A549 (cell line): ENCODE results near the gene BLOC1S4. TPM values are rescaled to one million over a fixed set of nuclear protein-coding genes. Genes with fewer than 3 reads are reported as not detected.

ENCODE experiments used
- ATAC-seq, 2 experiments: fragments of 200-7000 bp in 1 of 2; fragments of >200 bp in 1 of 2; cut with Nextera tagmentation in 1 of 2; cut with Tn5 transposase in 1 of 2; 3 replicates each; pipeline versions ENCODE4 v1.8.0 to v1.9.1; 2018 to 2020; ENCODE audit warnings: mild to moderate bottlenecking in 1 of 2, moderate library complexity in 1 of 2
- CTCF ChIA-PET: fragments of 300-600 bp; sonication (Branson Sonifier 250); formaldehyde crosslinking; extraction: SDS; loops from one replicate; lab custom pipeline; 2021; ENCODE audit warnings: antibody characterized with exemption, inconsistent platforms; lab: Yijun Ruan, JAX
- POLR2A ChIA-PET: fragments of 350-600 bp; formaldehyde crosslinking; extraction: SDS; loops from one replicate; lab custom pipeline; 2021; ENCODE audit warnings: antibody characterized with exemption, inconsistent platforms; lab: Yijun Ruan, JAX
- DNase-seq, 2 experiments: peaks; one replicate each; pipeline versions ENCODE4 v3.0.0 to v3.0.0-alpha.2; 2011 to 2016; ENCODE audit warnings: low read depth in 1 of 2, low spot score in 1 of 2
- FAIRE-seq: peaks from 2 replicates; lab custom pipeline; 2011; peaks lifted over from hg19 to GRCh38; lab: Jason Lieb, UNC
- H3K27ac ChIP-seq, 2 experiments: fragments of >200 bp; sonication (Bioruptor Twin); formaldehyde crosslinking; 3 replicates each; pipeline ENCODE4 v1.5.1; 2016 to 2017
- H3K4me1 ChIP-seq: fragments of >200 bp; sonication (Bioruptor Twin); formaldehyde crosslinking; 3 replicates; pipeline ENCODE4 v1.6.1; 2016
- H3K4me2 ChIP-seq: fragments of >200 bp; sonication (Bioruptor Twin); formaldehyde crosslinking; 3 replicates; pipeline ENCODE4 v1.6.1; 2016
- H3K4me3 ChIP-seq: fragments of >200 bp; sonication (Bioruptor Twin); formaldehyde crosslinking; 3 replicates; pipeline ENCODE4 v1.5.1; 2016
- H3K9me3 ChIP-seq: fragments of >200 bp; sonication (Bioruptor Twin); formaldehyde crosslinking; 3 replicates; pipeline ENCODE4 v1.6.1; 2016
- CBX2 ChIP-seq: fragments of 200-600 bp; sonication (generic); IDR thresholded peaks from 2 replicates; pipeline ENCODE4 v1.6.1; 2016; ENCODE audit warnings: low read depth, mild to moderate bottlenecking, borderline replicate concordance
- CBX8 ChIP-seq: fragments of 200-600 bp; sonication (generic); IDR thresholded peaks from 2 replicates; pipeline ENCODE4 v1.6.1; 2016
- CHD2 ChIP-seq: fragments of 150-350 bp; IDR thresholded peaks from 2 replicates; pipeline ENCODE4 v1.6.1; 2014; ENCODE audit warnings: low read length; ENCODE audit not compliant: partially characterized antibody
- EHF ChIP-seq: fragments of 250-450 bp; sonication (Bioruptor Pico); IDR thresholded peaks from 2 replicates; pipeline ENCODE4 v1.5.0; 2020; ENCODE audit warnings: mild to moderate bottlenecking
- FOSB ChIP-seq: fragments of 250-450 bp; sonication (Bioruptor Pico); IDR thresholded peaks from 2 replicates; pipeline ENCODE4 v1.5.0; 2020; ENCODE audit warnings: mild to moderate bottlenecking, moderate library complexity
- FOSL2 ChIP-seq, 2 experiments: fragments of 450-650 bp in 1 of 2; fragments of >200 bp in 1 of 2; sonication (Bioruptor Twin) in 1 of 2; formaldehyde crosslinking; IDR thresholded peaks; 2 replicates each; pipeline versions ENCODE4 v1.5.0 to v1.6.1; 2016 to 2020; ENCODE audit warnings: mild to moderate bottlenecking in 1 of 2, moderate library complexity in 1 of 2
- FOXS1 ChIP-seq: fragments of 250-450 bp; sonication (Bioruptor Pico); IDR thresholded peaks from 2 replicates; pipeline ENCODE4 v1.5.0; 2020; ENCODE audit warnings: mild to moderate bottlenecking, moderate library complexity
- GATA3 ChIP-seq: IDR thresholded peaks from 2 replicates; pipeline ENCODE4 v1.6.1; 2012; ENCODE audit warnings: borderline replicate concordance
- HEYL ChIP-seq: fragments of 250-450 bp; sonication (Bioruptor Pico); IDR thresholded peaks from 2 replicates; pipeline ENCODE4 v1.8.0; 2021; ENCODE audit warnings: mild to moderate bottlenecking, moderate library complexity
- HOXA7 ChIP-seq: fragments of 250-450 bp; sonication (Bioruptor Pico); IDR thresholded peaks from 2 replicates; pipeline ENCODE4 v1.5.0; 2020; ENCODE audit warnings: mild to moderate bottlenecking, moderate library complexity
- HOXB13 ChIP-seq: fragments of 250-450 bp; sonication (Bioruptor Pico); IDR thresholded peaks from 2 replicates; pipeline ENCODE4 v1.5.0; 2020; ENCODE audit warnings: low read depth, mild to moderate bottlenecking, moderate library complexity
- HOXB5 ChIP-seq: fragments of 250-450 bp; sonication (Bioruptor Pico); IDR thresholded peaks from 2 replicates; pipeline ENCODE4 v1.5.0; 2020; ENCODE audit warnings: mild to moderate bottlenecking, moderate library complexity
- JUN ChIP-seq, 2 experiments: fragments of >200 bp; sonication (Bioruptor Twin); formaldehyde crosslinking; IDR thresholded peaks; 2 replicates in 1 of 2; 3 replicates in 1 of 2; pipeline ENCODE4 v1.6.1; 2016 to 2017
- JUNB ChIP-seq: fragments of >200 bp; sonication (Bioruptor Twin); formaldehyde crosslinking; IDR thresholded peaks from 2 replicates; pipeline ENCODE4 v1.6.1; 2016
- KDM5A ChIP-seq: fragments of 200-600 bp; sonication (generic); IDR thresholded peaks from 2 replicates; pipeline ENCODE4 v1.6.1; 2016; ENCODE audit warnings: antibody characterized with exemption, mild to moderate bottlenecking
- MAFK ChIP-seq: fragments of 450-650 bp; IDR thresholded peaks from 2 replicates; pipeline ENCODE4 v1.6.1; 2014; ENCODE audit not compliant: partially characterized antibody
- NPAS2 ChIP-seq: fragments of 250-450 bp; sonication (Bioruptor Pico); IDR thresholded peaks from 2 replicates; pipeline ENCODE4 v1.8.0; 2022; ENCODE audit warnings: mild to moderate bottlenecking, moderate library complexity, borderline replicate concordance
- NR3C1 ChIP-seq: fragments of >200 bp; sonication (Bioruptor Twin); formaldehyde crosslinking; IDR thresholded peaks from 3 replicates; pipeline ENCODE4 v1.6.1; 2017
- PHF8 ChIP-seq: fragments of 200-600 bp; sonication (generic); IDR thresholded peaks from 2 replicates; pipeline ENCODE4 v1.6.1; 2016; ENCODE audit warnings: low read depth, mild to moderate bottlenecking, antibody characterized with exemption, moderate library complexity, borderline replicate concordance
- POLR2A ChIP-seq: IDR thresholded peaks from 2 replicates; pipeline ENCODE4 v1.6.1; 2012; ENCODE audit warnings: mild to moderate bottlenecking, low read length
- POLR2AphosphoS2 ChIP-seq: conservative IDR thresholded peaks from 2 replicates; pipeline ENCODE4 v1.6.1; 2012; ENCODE audit warnings: low read length, improper control_type of control experiment, inconsistent platforms
- RNF2 ChIP-seq: fragments of 200-600 bp; sonication (generic); IDR thresholded peaks from 2 replicates; pipeline ENCODE4 v1.6.1; 2016; ENCODE audit warnings: low read depth, mild to moderate bottlenecking, antibody characterized with exemption, moderate library complexity, borderline replicate concordance
- SMC3 ChIP-seq: fragments of >200 bp; sonication (Bioruptor Twin); formaldehyde crosslinking; IDR thresholded peaks from 3 replicates; pipeline ENCODE4 v1.6.1; 2018; ENCODE audit warnings: inconsistent platforms
- ZC3H11A ChIP-seq: fragments of 450-650 bp; IDR thresholded peaks from 2 replicates; pipeline ENCODE4 v1.6.1; 2014; ENCODE audit warnings: antibody characterized with exemption, mild to moderate bottlenecking
- WGBS: methylation state at CpG from one replicate; pipeline ENCODE4 v1.1.6; 2017; ENCODE audit errors: missing lambda C conversion rate; 5-methylcytosine and 5-hydroxymethylcytosine counted together
- polyA minus RNA-seq: library from RNA; depleted of rRNA, polyadenylated mRNA; stranded (reverse); fragments of >200 nt; gene quantifications from 2 replicates; pipeline ENCODE4 v1.2.3, GENCODE V29; 2011; rRNA and poly(A)+ RNA removed
- polyA plus RNA-seq, 4 experiments: library from polyadenylated mRNA; depleted of rRNA in 3 of 4; stranded (reverse); fragments of >200 nt; fragmentation: RNase III in 1 of 4; extraction: RNeasy Plus Mini Kit Qiagen cat#74134 plus additional on column Dnase treatment in 1 of 4; gene quantifications; 2 replicates in 3 of 4; 3 replicates in 1 of 4; pipeline ENCODE4 v1.2.3, GENCODE V29; 2011 to 2017
- TF ChIP-seq, protein P1 (sequence below): fragments of 250-450 bp; sonication (Bioruptor Pico); IDR thresholded peaks from 2 replicates; pipeline ENCODE4 v1.5.0; 2021; ENCODE audit warnings: mild to moderate bottlenecking, moderate library complexity, borderline replicate concordance
- TF ChIP-seq, protein P2 (sequence below): fragments of 150-350 bp; IDR thresholded peaks from 2 replicates; pipeline ENCODE4 v1.6.1; 2014; ENCODE audit warnings: low read depth, mild to moderate bottlenecking, low read length
- TF ChIP-seq, protein P3 (sequence below): IDR thresholded peaks from 2 replicates; pipeline ENCODE4 v1.6.1; 2012
- TF ChIP-seq, protein P4 (sequence below): fragments of >200 bp; sonication (Bioruptor Twin); formaldehyde crosslinking; IDR thresholded peaks from 2 replicates; pipeline ENCODE4 v1.6.1; 2016
- TF ChIP-seq, protein P5 (sequence below): IDR thresholded peaks from 2 replicates; pipeline ENCODE4 v1.6.1; 2012
- TF ChIP-seq, protein P6 (sequence below): fragments of >200 bp; sonication (Bioruptor Twin); formaldehyde crosslinking; IDR thresholded peaks from 3 replicates; pipeline ENCODE4 v1.6.1; 2016
- TF ChIP-seq, protein P7 (sequence below): fragments of >200 bp; sonication (Bioruptor Twin); formaldehyde crosslinking; IDR thresholded peaks from 3 replicates; pipeline ENCODE4 v1.5.1; 2016

BLOC1S4 gene, protein sequence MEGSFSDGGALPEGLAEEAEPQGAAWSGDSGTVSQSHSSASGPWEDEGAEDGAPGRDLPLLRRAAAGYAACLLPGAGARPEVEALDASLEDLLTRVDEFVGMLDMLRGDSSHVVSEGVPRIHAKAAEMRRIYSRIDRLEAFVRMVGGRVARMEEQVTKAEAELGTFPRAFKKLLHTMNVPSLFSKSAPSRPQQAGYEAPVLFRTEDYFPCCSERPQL
- polyA plus RNA-seq (2011; rRNA removed) (11.7 and 13.2 TPM in 2 replicates), polyA plus RNA-seq (2017; fragmentation: RNase III; extraction: RNeasy Plus Mini Kit Qiagen cat#74134 plus additional on column Dnase treatment) (11.4 to 13.9 TPM (median 12.6 TPM) in 3 replicates), polyA minus RNA-seq (4.0 and 4.8 TPM in 2 replicates)
- polyA plus RNA-seq (2012; cell fraction: cytosol; rRNA removed), result 18.8 and 26.6 TPM in 2 replicates
- 15.6 and 21.2 TPM in 2 replicates for polyA plus RNA-seq (2012; cell fraction: nucleus; rRNA removed)

DNA sequence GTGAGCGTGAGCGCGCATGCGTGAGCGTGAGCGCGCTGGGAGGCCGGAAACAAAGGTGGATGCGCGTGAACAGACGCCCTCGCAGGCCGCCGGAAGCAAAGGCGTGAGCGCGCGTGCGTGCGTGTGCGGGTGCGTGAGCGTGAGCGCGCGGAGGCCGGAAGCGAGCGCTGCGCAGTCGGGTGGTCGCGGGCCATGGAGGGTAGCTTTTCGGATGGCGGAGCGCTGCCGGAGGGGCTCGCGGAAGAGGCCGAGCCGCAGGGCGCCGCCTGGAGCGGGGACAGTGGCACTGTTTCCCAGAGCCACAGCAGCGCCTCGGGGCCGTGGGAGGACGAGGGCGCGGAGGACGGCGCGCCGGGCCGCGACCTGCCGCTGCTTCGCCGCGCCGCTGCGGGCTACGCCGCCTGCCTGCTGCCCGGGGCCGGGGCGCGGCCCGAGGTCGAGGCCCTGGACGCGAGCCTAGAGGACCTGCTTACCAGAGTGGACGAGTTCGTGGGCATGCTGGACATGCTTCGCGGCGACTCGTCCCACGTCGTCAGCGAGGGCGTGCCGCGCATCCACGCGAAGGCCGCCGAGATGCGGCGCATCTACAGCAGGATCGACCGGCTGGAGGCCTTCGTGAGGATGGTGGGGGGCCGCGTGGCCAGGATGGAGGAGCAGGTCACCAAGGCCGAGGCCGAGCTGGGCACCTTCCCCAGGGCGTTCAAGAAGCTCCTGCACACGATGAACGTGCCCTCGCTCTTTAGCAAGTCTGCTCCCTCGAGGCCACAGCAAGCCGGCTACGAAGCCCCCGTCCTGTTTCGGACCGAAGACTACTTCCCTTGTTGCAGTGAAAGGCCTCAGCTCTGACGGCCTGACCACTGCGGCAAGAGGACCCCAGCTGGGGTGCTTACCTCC is at the start of gene BLOC1S4:
Gene BLOC1S4 (plus strand): TSS at position 157 of the 894 bp plus-strand sequence. CDS start 36 bp downstream, at position 193.
- POLR2A ChIA-PET, result interaction anchor here (0.8 to 2.1 kb wide), 2 partner anchors 42 to 52 kb away, joined by 3 to 9 read pairs; a partner anchor contains a TSS
- WGBS, result 6% methylated on average over 24 of the region's 109 CpGs
- TF ChIP-seq HOXB13 (CRISPR knock-in tag) (no peak), CBX8 (no peak), POLR2A (peak; percentile 69), CHD2 (no peak), FOSB (CRISPR knock-in tag) (no peak), MAFK (no peak), SMC3 (no peak), HOXB5 (CRISPR knock-in tag) (0 out of 2 replicates have a peak, but pooled peaks have one; percentile 47), JUNB (no peak), EHF (CRISPR knock-in tag) (no peak), FOXS1 (CRISPR knock-in tag) (no peak), JUN (IDR thresholded peaks at IDR 0.05) (peak; percentile 25 to 82; a peak in 2 of 5 replicates), ZC3H11A (no peak), HOXA7 (CRISPR knock-in tag) (no peak), NPAS2 (no peak), FOSL2 (IDR thresholded peaks at IDR 0.05) (no peak), FOSL2 (CRISPR knock-in tag; IDR thresholded peaks at IDR 0.05) (no peak), POLR2AphosphoS2 (no peak), HEYL (no peak), KDM5A (no peak), GATA3 (no peak), RNF2 (no peak), NR3C1 (no peak), CBX2 (no peak), PHF8 (0 out of 2 replicates have a peak, but pooled peaks have one; percentile 42)
- TF ChIP-seq, protein P1, sequence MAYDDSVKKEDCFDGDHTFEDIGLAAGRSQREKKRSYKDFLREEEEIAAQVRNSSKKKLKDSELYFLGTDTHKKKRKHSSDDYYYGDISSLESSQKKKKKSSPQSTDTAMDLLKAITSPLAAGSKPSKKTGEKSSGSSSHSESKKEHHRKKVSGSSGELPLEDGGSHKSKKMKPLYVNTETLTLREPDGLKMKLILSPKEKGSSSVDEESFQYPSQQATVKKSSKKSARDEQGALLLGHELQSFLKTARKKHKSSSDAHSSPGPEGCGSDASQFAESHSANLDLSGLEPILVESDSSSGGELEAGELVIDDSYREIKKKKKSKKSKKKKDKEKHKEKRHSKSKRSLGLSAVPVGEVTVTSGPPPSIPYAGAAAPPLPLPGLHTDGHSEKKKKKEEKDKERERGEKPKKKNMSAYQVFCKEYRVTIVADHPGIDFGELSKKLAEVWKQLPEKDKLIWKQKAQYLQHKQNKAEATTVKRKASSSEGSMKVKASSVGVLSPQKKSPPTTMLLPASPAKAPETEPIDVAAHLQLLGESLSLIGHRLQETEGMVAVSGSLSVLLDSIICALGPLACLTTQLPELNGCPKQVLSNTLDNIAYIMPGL (CRISPR knock-in tag), result no peak
- TF ChIP-seq, protein P2, sequence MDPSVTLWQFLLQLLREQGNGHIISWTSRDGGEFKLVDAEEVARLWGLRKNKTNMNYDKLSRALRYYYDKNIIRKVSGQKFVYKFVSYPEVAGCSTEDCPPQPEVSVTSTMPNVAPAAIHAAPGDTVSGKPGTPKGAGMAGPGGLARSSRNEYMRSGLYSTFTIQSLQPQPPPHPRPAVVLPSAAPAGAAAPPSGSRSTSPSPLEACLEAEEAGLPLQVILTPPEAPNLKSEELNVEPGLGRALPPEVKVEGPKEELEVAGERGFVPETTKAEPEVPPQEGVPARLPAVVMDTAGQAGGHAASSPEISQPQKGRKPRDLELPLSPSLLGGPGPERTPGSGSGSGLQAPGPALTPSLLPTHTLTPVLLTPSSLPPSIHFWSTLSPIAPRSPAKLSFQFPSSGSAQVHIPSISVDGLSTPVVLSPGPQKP, result no peak
- TF ChIP-seq, protein P3, sequence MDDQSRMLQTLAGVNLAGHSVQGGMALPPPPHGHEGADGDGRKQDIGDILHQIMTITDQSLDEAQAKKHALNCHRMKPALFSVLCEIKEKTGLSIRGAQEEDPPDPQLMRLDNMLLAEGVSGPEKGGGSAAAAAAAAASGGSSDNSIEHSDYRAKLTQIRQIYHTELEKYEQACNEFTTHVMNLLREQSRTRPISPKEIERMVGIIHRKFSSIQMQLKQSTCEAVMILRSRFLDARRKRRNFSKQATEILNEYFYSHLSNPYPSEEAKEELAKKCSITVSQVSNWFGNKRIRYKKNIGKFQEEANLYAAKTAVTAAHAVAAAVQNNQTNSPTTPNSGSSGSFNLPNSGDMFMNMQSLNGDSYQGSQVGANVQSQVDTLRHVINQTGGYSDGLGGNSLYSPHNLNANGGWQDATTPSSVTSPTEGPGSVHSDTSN, result no peak
- TF ChIP-seq, protein P4, sequence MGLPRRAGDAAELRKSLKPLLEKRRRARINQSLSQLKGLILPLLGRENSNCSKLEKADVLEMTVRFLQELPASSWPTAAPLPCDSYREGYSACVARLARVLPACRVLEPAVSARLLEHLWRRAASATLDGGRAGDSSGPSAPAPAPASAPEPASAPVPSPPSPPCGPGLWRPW, result no peak
- TF ChIP-seq, protein P5, sequence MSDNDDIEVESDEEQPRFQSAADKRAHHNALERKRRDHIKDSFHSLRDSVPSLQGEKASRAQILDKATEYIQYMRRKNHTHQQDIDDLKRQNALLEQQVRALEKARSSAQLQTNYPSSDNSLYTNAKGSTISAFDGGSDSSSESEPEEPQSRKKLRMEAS, result peak; percentile 69
- TF ChIP-seq, protein P6, sequence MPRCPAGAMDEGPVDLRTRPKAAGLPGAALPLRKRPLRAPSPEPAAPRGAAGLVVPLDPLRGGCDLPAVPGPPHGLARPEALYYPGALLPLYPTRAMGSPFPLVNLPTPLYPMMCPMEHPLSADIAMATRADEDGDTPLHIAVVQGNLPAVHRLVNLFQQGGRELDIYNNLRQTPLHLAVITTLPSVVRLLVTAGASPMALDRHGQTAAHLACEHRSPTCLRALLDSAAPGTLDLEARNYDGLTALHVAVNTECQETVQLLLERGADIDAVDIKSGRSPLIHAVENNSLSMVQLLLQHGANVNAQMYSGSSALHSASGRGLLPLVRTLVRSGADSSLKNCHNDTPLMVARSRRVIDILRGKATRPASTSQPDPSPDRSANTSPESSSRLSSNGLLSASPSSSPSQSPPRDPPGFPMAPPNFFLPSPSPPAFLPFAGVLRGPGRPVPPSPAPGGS, result 0 out of 3 replicates have a peak, but pooled peaks have one; percentile 50
- TF ChIP-seq, protein P7, sequence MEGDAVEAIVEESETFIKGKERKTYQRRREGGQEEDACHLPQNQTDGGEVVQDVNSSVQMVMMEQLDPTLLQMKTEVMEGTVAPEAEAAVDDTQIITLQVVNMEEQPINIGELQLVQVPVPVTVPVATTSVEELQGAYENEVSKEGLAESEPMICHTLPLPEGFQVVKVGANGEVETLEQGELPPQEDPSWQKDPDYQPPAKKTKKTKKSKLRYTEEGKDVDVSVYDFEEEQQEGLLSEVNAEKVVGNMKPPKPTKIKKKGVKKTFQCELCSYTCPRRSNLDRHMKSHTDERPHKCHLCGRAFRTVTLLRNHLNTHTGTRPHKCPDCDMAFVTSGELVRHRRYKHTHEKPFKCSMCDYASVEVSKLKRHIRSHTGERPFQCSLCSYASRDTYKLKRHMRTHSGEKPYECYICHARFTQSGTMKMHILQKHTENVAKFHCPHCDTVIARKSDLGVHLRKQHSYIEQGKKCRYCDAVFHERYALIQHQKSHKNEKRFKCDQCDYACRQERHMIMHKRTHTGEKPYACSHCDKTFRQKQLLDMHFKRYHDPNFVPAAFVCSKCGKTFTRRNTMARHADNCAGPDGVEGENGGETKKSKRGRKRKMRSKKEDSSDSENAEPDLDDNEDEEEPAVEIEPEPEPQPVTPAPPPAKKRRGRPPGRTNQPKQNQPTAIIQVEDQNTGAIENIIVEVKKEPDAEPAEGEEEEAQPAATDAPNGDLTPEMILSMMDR, result no peak

More for the DNA sequence above, at the start of gene BLOC1S4:
- CTCF ChIA-PET, result interaction anchor here (0.9 to 9.0 kb wide), 3 partner anchors 11 to 158 kb away, joined by 3 to 168 read pairs (median 5); no protein-coding TSS in a partner anchor
- Histone ChIP-seq H3K9me3 (peaks cover 14% of the 10 kb centered on the region), H3K4me1 (peaks cover 21% of the 10 kb centered on the region; the same call in 1 of the 3 replicates), H3K4me3 (peak within 1 kb of the TSS; percentile 81), H3K4me2 (peak within 1 kb of the TSS; percentile 89), H3K27ac (peak within 1 kb of the TSS; percentile 92 to 99)
- ATAC-seq (peak; percentile 79 to 82), DNase-seq (peak; percentile 82 to 93), FAIRE-seq (no peak)
